GM21737 (cell line): Measurements from ENCODE around the gene NDUFA11.
"Not testable (repeated sequence)": the region's sequence is repeated elsewhere in the genome, so short reads cannot be mapped to it uniquely, and the experiment has no call there.

Experiments used
- ATAC-seq: cut with Tn5 transposase; IDR thresholded peaks from one replicate; pipeline ENCODE4 v1.9.1; 2021; ENCODE audit warnings: mild to moderate bottlenecking, moderate library complexity; ENCODE audit not compliant: unreplicated experiment

NDUFA11 gene

DNA sequence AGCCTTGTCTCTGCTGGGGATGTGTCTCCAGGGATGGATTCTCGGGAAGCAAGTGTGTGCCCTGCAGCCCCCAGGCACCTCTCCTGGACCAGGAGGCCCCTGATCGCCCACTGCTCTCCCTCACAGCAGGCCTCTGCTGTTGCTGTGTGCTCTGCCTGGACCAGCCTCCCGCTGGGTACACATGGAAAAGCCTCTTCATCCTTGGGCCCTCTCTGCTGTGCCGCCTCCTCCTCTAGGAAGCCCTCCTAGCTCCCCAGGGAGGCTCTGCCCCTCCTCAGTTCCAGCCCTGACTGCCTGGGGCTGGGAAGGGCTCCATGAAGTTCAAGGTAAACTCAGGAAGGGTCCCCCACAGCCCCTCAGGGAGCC is 12.0 kb downstream of the NDUFA11 start:
- no peak for ATAC-seq

DNA sequence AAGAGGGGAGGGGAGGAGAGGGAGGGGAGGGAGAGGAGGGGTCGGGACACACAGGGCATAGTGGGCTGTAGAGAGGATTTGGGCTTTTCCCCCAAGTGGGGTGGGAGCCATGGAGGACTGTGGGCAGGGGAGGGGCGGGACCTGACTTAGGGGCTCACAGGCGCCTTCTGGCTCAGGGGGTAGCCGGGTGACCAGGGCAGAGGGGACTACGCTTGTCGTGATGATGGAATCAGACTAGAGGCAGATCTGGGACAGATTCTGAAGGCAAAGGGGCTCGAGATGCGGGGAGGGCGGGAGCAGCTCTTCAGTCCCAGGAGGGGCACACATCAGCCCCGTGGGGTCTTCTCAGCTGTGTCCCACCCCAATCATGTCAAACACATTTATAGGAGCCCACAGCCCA is 13.5 kb downstream of the NDUFA11 start:
- no peak for ATAC-seq

DNA sequence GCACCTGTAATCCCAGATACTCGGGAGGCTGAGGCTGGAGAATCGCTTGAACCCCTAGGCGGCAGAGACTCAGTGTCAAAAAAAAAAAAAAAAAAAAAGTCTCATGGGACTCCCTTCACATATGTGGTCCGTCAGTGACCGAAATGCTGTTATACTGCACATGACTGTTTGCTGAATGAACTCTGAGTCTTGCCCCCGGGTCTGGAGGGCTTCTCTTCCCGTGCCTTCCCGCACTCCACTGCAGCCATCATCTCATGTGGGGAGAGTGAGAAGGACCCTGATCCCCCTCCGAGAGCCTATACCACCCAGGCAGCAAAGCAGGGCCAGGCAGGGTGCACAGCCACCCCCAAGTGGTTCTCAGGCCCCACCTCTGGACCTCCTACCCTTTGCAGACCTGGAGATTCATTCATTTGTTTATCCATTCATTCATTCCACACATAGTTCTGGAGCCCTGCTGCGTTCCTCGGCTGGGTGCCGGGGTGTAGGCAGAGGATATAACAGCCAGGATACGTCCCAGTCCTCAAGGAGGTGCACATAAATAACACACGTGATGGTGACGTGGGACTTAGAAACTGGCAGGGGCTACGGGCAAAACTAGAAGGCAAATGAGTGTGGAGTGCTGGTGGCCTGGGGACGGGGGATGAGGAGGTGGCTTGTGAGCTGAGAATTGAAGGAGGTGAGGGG is 14.2 kb downstream of the NDUFA11 start:
- ATAC-seq, result no peak

- ATAC-seq, result not testable (repeated sequence)
Measured at GRCh38 chr19:5884065-5884811, 19.4 kb downstream of the NDUFA11 start.

DNA sequence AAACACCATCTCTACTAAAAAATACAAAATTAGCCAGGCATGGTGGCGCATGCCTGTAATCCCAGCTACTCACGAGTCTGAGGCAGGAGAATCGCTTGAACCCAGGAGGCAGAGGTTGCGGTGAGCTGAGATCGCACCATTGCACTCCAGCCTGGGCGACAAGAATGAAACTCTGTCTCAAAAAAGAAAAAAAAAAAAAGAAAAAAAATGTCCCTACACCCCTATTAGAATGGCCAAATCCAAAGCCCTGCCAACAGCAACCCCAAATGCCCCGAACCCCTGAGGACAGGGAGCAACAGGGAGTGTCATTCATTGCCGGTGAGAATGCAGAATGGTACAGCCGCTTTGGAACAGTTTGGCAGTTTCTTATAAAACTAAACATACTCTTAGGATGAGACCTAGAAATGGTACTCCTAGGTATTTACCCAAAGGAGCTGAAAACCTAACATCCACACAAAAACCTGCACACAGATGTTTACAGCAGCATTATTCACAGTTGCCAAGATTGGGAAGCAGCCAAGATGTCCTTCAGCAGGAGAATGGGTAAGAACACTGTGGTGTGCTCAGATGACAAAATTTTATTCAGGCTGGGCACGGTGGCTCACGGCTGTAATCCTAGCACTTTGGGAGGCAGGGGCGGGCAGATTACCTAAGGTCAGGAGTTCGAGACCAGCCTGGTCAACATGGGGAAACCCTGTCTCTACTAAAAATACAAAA is 20.3 kb downstream of the NDUFA11 start:
- not testable (repeated sequence) for ATAC-seq

DNA sequence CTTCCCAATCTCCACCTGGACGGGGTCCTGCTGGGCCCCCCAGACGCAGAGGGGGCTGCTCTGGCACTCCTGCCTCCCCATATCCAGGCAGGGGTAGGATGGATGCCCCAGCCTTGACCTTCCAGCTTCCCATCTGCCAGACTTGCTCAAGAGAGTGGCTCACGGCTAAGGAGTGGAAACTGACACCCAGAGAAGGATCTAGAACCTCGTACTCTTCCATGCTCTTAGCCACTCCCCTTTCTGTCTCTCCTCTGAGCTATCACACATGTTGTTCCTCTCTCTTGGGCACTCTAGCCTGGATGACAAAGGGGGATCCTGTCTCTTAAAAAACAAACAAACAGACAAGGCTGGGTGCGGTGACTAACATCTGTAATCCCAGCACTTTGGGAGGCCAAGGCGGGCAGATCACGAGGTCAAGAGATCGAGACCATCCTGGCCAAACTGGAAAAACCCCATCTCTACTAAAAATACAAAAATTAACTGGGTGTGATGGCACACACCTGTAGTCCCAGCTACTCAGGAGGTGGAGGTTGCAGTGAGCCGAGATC is 21.1 kb downstream of the NDUFA11 start:
- no peak for ATAC-seq

DNA sequence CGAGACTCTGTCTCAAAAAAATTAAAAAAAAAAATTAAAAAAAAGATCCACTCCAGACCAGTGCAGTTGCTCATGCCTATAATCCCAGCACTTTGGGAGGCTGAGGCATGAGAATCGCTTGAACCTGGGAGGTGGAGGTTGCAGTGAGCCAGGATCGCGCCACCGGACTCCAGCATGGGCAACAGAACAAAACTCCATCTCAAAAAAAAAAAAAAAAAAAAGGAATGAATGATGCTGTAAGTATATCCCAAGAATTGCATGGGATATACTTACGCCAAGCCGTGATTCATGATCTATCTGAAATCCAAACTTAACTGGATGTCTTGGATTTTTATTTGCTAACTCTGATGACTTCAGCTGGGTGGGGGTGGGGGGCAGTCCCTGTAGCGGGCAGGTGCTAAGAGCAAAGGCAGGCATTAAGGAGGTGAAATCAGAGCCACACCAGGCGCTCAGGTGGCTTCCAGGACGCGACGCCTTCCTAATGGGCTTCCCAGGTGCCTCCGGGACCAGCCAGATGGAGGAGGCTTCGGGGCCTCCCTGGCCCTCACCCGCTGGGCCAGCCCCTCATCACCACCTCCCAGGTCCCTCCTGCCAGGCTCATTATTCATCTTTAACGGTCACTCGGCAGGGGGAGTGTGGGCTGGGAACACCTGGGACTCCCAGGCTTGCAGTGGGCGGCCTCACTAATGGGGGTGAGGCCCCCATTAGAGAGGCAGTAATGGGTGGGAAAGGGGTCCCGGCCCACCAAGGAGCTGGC is 21.9 kb downstream of the NDUFA11 start:
- no peak for ATAC-seq

DNA sequence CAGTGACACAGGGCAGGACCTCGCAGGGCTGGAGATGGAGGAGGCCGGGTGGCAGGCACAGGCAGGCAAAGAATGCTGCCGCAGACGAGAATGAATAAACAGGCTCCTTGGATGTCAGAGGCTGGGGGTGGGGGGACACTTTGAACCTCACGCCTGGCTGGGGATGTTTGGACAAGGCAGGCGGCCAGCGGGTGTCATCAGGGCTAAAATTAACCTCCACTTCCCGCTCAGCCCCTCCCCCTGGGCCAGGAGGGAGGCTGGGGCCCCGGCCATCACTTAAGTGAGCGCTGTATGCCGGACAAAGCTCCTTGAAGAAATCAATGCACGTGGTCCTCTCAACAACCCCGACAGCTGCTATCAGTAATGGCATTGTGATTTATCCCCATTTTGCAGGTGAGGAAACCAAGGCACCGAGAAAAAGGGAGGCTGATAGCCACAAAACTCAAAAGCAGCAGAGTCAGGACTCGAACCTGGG is 22.9 kb downstream of the NDUFA11 start:
- no peak for ATAC-seq

- ATAC-seq, result no peak
Measured at GRCh38 chr19:5880196-5880595, 23.4 kb downstream of the NDUFA11 start.

- no peak for ATAC-seq
Measured at GRCh38 chr19:5877882-5878281, 25.7 kb downstream of the NDUFA11 start.

- no peak for ATAC-seq
Measured at GRCh38 chr19:5877427-5877826, 26.2 kb downstream of the NDUFA11 start.

GRCh38 chr19:5874496-5874895 is 29.1 kb downstream of the NDUFA11 start:
- ATAC-seq, result not testable (repeated sequence)

GRCh38 chr19:5873617-5874199 is 29.9 kb downstream of the NDUFA11 start:
- ATAC-seq, result no peak

DNA sequence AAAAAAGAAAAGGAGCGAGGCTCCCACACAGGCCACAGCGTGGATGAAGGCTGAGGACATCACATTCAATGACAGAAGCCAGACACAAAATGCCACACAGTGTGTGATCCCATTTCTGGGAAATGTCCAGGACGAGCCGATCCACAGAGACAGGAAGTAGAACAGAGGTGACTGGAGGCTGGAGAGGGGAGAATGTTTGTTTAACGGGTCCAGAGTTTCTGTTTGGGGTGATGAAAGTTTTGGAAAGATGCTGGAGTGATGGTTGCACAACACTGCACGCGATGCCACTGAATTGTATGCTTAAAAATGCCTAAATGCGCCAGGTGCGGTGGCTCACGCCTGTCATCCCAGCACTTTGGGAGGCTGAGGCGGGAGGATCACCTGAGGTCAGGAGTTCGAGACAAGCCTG is 32.6 kb downstream of the NDUFA11 start:
- ATAC-seq, result no peak

DNA sequence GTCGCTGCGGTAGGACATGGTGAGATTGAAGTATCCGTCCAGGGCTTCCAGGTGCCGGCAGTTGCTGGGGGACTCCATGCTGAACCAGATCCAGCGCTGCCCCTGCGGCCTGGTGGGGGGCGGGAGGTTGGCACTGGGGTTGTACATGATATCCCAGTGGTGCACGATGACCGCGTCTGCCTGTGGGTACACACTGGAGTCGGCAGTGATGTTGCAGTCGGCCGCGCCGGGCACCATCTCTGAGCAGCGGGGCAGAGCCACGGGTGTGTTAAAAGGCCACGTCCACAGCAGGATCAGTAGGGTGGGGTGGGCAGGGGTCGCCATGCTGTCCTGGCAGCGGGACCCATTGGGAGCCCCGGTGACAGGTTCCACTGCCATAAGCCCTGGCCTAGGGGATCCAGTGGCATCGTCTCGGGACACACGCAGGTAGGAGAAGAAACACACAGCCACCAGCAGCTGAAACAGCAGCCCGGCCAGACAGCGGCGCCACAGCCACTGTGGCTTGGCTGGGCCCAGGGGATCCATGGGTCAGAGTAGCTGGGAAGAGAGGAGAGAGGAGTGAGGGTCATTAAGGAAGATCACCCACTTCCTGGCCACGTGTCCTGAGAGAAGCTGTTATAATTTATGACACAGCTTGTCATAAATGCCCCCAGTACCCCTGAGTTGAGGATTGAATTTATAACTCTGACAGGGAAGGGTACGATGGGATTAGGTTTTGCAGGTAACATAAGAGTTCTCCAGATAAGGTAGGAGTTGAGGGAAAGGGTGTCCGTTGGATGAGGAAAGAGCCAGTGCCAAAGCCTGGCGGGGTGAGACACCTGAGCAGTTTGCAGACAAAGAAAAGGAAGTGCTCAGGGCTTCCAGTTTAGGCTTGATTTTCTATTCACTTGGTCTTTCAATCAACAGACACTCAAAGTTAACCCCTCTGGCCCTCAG is 36.1 kb downstream of the NDUFA11 start:
- no peak for ATAC-seq

DNA sequence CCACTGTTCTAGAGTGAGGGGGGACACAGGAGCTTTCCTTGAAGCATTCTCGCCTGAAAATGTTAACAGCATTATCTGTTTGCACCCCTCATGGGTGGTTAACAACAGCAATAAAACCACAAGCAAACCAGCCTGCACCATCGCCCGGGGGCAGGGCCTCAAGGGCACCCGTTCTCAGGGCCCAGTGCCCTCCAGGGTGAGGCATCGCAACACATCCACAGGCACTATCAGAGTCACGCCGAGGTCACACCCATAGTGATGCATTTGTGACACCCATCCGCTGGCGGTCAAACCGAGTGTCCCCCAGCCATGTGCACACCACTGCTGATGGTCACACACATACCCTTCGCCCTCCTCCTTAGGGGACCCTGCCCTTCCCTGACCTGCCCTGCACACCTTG is 37.8 kb downstream of the NDUFA11 start:
- no peak for ATAC-seq

GRCh38 chr19:5864725-5865486 is 38.7 kb downstream of the NDUFA11 start:
- ATAC-seq, result no peak

GRCh38 chr19:5864013-5864720 is 39.4 kb downstream of the NDUFA11 start:
- ATAC-seq, result no peak
